Bronchial epithelial cell (primary cell): ENCODE measurements around the gene CA5A. TPM values are rescaled to one million over a fixed set of nuclear protein-coding genes. Genes with fewer than 3 reads are reported as not detected.
"Not testable (repeated sequence)": the region's sequence is repeated elsewhere in the genome, so short reads cannot be mapped to it uniquely, and the experiment has no call there.

Experiments used
- DNase-seq: peaks from one replicate; pipeline ENCODE4 v3.0.0-alpha.2; 2010; ENCODE audit warnings: low read depth
- FAIRE-seq: peaks from 2 replicates; lab custom pipeline; 2011; peaks lifted over from hg19 to GRCh38; lab: Jason Lieb, UNC
- H3K27me3 ChIP-seq: 2 replicates; pipeline ENCODE4 v1.5.1; 2011; ENCODE audit warnings: low read length; ENCODE audit not compliant: control insufficient read depth, insufficient read depth
- H3K36me3 ChIP-seq: 2 replicates; pipeline ENCODE4 v1.5.1; 2011; ENCODE audit warnings: low read length; ENCODE audit not compliant: control insufficient read depth, insufficient read depth
- H3K4me3 ChIP-seq: 2 replicates; pipeline ENCODE4 v1.5.1; 2011; ENCODE audit warnings: mild to moderate bottlenecking, low read depth, low read length, control low read depth
- CTCF ChIP-seq: IDR thresholded peaks from 2 replicates; pipeline ENCODE4 v1.5.1; 2011; ENCODE audit warnings: mild to moderate bottlenecking, moderate library complexity, low read length, control low read depth, inconsistent platforms; ENCODE audit not compliant: insufficient read depth, severe bottlenecking
- total RNA-seq: library from RNA; depleted of rRNA; stranded (reverse); fragments of >200 nt; gene quantifications from 2 replicates; pipeline ENCODE4 v1.2.1, GENCODE V29; 2014

The CA5A gene
- total RNA-seq, 1 donor from 2014 or later, result not detected

GRCh38 chr16:87919681-87919994, 16.7 kb downstream of the CA5A start:
- FAIRE-seq (no peak), DNase-seq (no peak)
- no peak for TF ChIP-seq CTCF
- no peaks in the 10 kb centered on the region for H3K36me3 ChIP-seq
- no peak overlapping the region for H3K4me3 ChIP-seq
- peaks cover 5% of the 10 kb centered on the region for H3K27me3 ChIP-seq

- H3K27me3 ChIP-seq, result peaks cover 5% of the 10 kb centered on the region
- H3K36me3 ChIP-seq, result no peaks in the 10 kb centered on the region
- no peak for DNase-seq
- TF ChIP-seq CTCF, result no peak
- no peak overlapping the region for H3K4me3 ChIP-seq
- peak; percentile 28 for FAIRE-seq
Measured at GRCh38 chr16:87918866-87919680, 17.3 kb downstream of the CA5A start.

GRCh38 chr16:87918338-87918737, 18.0 kb downstream of the CA5A start:
- TF ChIP-seq CTCF, result no peak
- Histone ChIP-seq H3K27me3 (peaks cover 5% of the 10 kb centered on the region), H3K36me3 (no peaks in the 10 kb centered on the region), H3K4me3 (no peak overlapping the region)
- DNase-seq, result no peak
- no peak for FAIRE-seq

GRCh38 chr16:87917503-87917902, 18.8 kb downstream of the CA5A start:
- no peak for TF ChIP-seq CTCF
- DNase-seq (no peak), FAIRE-seq (peak; percentile 89)
- H3K36me3 ChIP-seq, result no peaks in the 10 kb centered on the region
- H3K27me3 ChIP-seq, result peaks cover 2% of the 10 kb centered on the region
- no peak overlapping the region for H3K4me3 ChIP-seq

GRCh38 chr16:87914812-87915211, 21.5 kb downstream of the CA5A start:
- no peak for FAIRE-seq
- Histone ChIP-seq H3K27me3 (no peaks in the 10 kb centered on the region), H3K4me3 (no peak overlapping the region), H3K36me3 (no peaks in the 10 kb centered on the region)
- TF ChIP-seq CTCF, result no peak
- DNase-seq, result no peak

GRCh38 chr16:87914021-87914725, 22.2 kb downstream of the CA5A start:
- DNase-seq, H3K4me3 ChIP-seq, H3K27me3 ChIP-seq, H3K36me3 ChIP-seq: not testable (repeated sequence)
- peak; percentile 64 for FAIRE-seq

GRCh38 chr16:87912691-87913090, 23.6 kb downstream of the CA5A start:
- not testable (repeated sequence) for H3K4me3 ChIP-seq, FAIRE-seq, DNase-seq, H3K27me3 ChIP-seq, H3K36me3 ChIP-seq

- not testable (repeated sequence) for H3K4me3 ChIP-seq, H3K36me3 ChIP-seq, H3K27me3 ChIP-seq, FAIRE-seq
- DNase-seq, result peak; percentile 17
Measured at GRCh38 chr16:87911106-87911763, 25.1 kb downstream of the CA5A start.
